AG04449 (cell line): ENCODE measurements around the gene NME9.
A peak's percentile ranks its signal among the peaks of the same experiment; 100 is the strongest.

ENCODE experiments used
- CTCF ChIA-PET: fragments of 350-600 bp; formaldehyde crosslinking; extraction: SDS; loops from one replicate; lab custom pipeline; 2021; ENCODE audit warnings: antibody characterized with exemption; lab: Yijun Ruan, JAX
- POLR2A ChIA-PET: fragments of 400-600, 350-600 bp; formaldehyde crosslinking; extraction: SDS; loops from one replicate; lab custom pipeline; 2020; ENCODE audit warnings: antibody characterized with exemption, inconsistent platforms; lab: Yijun Ruan, JAX
- DNase-seq: peaks from one replicate; pipeline ENCODE4 v3.0.0-alpha.2; 2010; ENCODE audit warnings: low read depth, low spot score
- H3K4me3 ChIP-seq: 2 replicates; pipeline ENCODE4 v1.5.1; 2011; ENCODE audit warnings: low read depth, mild to moderate bottlenecking, control low read depth, low read length
- CTCF ChIP-seq: IDR thresholded peaks from one replicate; pipeline ENCODE4 v1.5.1; 2011; ENCODE audit warnings: mild to moderate bottlenecking, moderate library complexity, low read length, control low read depth, inconsistent platforms; ENCODE audit not compliant: insufficient read depth; ENCODE audit errors: missing control alignments

Gene NME9

GRCh38 chr3:138351916-138352550, 22.4 kb upstream of the NME9 start:
- no peak for DNase-seq
- ChIA-PET CTCF (interaction anchor here (0.8 to 2.8 kb wide), 5 partner anchors 27 to 571 kb away, joined by 3 to 20 read pairs (median 7); no protein-coding TSS in a partner anchor), POLR2A (no interaction called here)
- TF ChIP-seq CTCF: no peak
- H3K4me3 ChIP-seq: no peak overlapping the region

GRCh38 chr3:138351151-138351550, 21.5 kb upstream of the NME9 start:
- POLR2A ChIA-PET: no interaction called here
- CTCF ChIA-PET: interaction anchor here (0.8 to 2.8 kb wide), 7 partner anchors 20 to 572 kb away, joined by 3 to 20 read pairs (median 4); no protein-coding TSS in a partner anchor

GRCh38 chr3:138349926-138350665, 20.4 kb upstream of the NME9 start:
- POLR2A ChIA-PET: interaction anchor here (0.7 to 1.0 kb wide), 3 partner anchors 9 to 235 kb away, joined by 3 to 4 read pairs (median 3); partner anchors contain the start of gene DZIP1L
- no peak for TF ChIP-seq CTCF
- peak overlapping the region; percentile 26 for H3K4me3 ChIP-seq
- DNase-seq: no peak
- CTCF ChIA-PET: interaction anchor here (0.8 to 2.8 kb wide), 12 partner anchors 9 to 573 kb away, joined by 3 to 20 read pairs (median 4); no protein-coding TSS in a partner anchor

More at GRCh38 chr3:138351151-138351550, 21.5 kb upstream of the NME9 start:
- no peak overlapping the region for H3K4me3 ChIP-seq
- no peak for DNase-seq
- TF ChIP-seq CTCF: no peak

GRCh38 chr3:138348754-138349739, 19.4 kb upstream of the NME9 start:
- no peak for DNase-seq
- no peak for TF ChIP-seq CTCF
- ChIA-PET POLR2A (interaction anchor here (0.7 to 1.0 kb wide), 3 partner anchors 10 to 234 kb away, joined by 3 to 4 read pairs (median 3); partner anchors contain the start of gene DZIP1L), CTCF (interaction anchor here (0.5 to 3.8 kb wide), 12 partner anchors 10 to 566 kb away, joined by 3 to 25 read pairs (median 6); no protein-coding TSS in a partner anchor)
- peak overlapping the region; percentile 74 for H3K4me3 ChIP-seq

- H3K4me3 ChIP-seq: peak within 1 kb of the TSS; percentile 74
- no peak for DNase-seq
- CTCF ChIA-PET: interaction anchor here (0.9 to 4.3 kb wide), 6 partner anchors 9 to 567 kb away, joined by 4 to 31 read pairs (median 6); no protein-coding TSS in a partner anchor
- POLR2A ChIA-PET: interaction anchor here (0.6 to 1.0 kb wide), 2 partner anchors 42 to 174 kb away, joined by 3 to 4 read pairs; partner anchors contain the start of gene DBR1
- peak; percentile 41 for TF ChIP-seq CTCF
These were observed 18.5 kb upstream of the NME9 start, which contains the start of gene MRAS for GRCh38 chr3:138347960-138348753. Gene MRAS, plus strand, starts transcription at chr3:138348579. Its CDS starts 24,305 bp downstream, at chr3:138372884.
